Astrocyte of the spinal cord (primary cell): Measurements from ENCODE around the gene MEPCE.

Experiments used
- DNase-seq: peaks from one replicate; pipeline ENCODE4 v3.0.0; 2011; ENCODE audit warnings: low read depth, low spot score
- H3K4me3 ChIP-seq: 2 replicates; pipeline ENCODE4 v1.5.1; 2011; ENCODE audit warnings: low read depth, mild to moderate bottlenecking, low read length, moderate library complexity
- CTCF ChIP-seq: IDR thresholded peaks from 2 replicates; pipeline ENCODE4 v1.5.1; 2012; ENCODE audit warnings: low read depth, mild to moderate bottlenecking, low read length, inconsistent platforms
- in situ Hi-C: cut with HindIII; loops from 2 replicates; pipeline ENCODE4 v1.10.0; 2017; ENCODE audit warnings: low sequenced_read_pairs

The MEPCE gene

GRCh38 chr7:100387695-100388094 is 41.9 kb upstream of the MEPCE start:
- in situ Hi-C loops: no loop called here

GRCh38 chr7:100389437-100390088 is 40.1 kb upstream of the MEPCE start:
- in situ Hi-C loops: no loop called here
- no peak overlapping the region for H3K4me3 ChIP-seq
- TF ChIP-seq CTCF: no peak
- DNase-seq: no peak

More at GRCh38 chr7:100387695-100388094, 41.9 kb upstream of the MEPCE start:
- H3K4me3 ChIP-seq: no peak overlapping the region
- no peak for DNase-seq
- no peak for TF ChIP-seq CTCF

- DNase-seq: no peak
- TF ChIP-seq CTCF: no peak
- H3K4me3 ChIP-seq: no peak overlapping the region
- in situ Hi-C loops: no loop called here
These were observed 39.2 kb upstream of the MEPCE start for GRCh38 chr7:100390286-100391009.

- DNase-seq: no peak
- no peak for TF ChIP-seq CTCF
- in situ Hi-C loops: no loop called here
- H3K4me3 ChIP-seq: no peak overlapping the region
These were observed 36.3 kb upstream of the MEPCE start for GRCh38 chr7:100393233-100393905.

- DNase-seq: no peak
- no peak overlapping the region for H3K4me3 ChIP-seq
These were observed 35.6 kb upstream of the MEPCE start for GRCh38 chr7:100394077-100394476.

More at GRCh38 chr7:100394077-100394476, 35.6 kb upstream of the MEPCE start:
- in situ Hi-C loops: no loop called here
- no peak for TF ChIP-seq CTCF
